ENCODE measurements around the gene CCL21.

The CCL21 gene

GRCh38 chr9:34694811-34695210 is 15.1 kb downstream of the CCL21 start:
- TF ChIP-seq CTCF (IDR thresholded peaks at IDR 0.05): no peak

GRCh38 chr9:34693560-34693959 is 16.4 kb downstream of the CCL21 start:
- no peak for TF ChIP-seq CTCF (IDR thresholded peaks at IDR 0.05)

GRCh38 chr9:34691936-34692315 is 18.0 kb downstream of the CCL21 start:
- TF ChIP-seq CTCF (IDR thresholded peaks at IDR 0.05): no peak

- no peak for TF ChIP-seq CTCF (IDR thresholded peaks at IDR 0.05)
Measured at GRCh38 chr9:34690983-34691935, 18.7 kb downstream of the CCL21 start, which contains the start of gene CCL19. Gene CCL19 (minus strand): TSS chr9:34691276. CDS start chr9:34691139, 137 bp downstream.

GRCh38 chr9:34689512-34689911 is 20.4 kb downstream of the CCL21 start:
- TF ChIP-seq CTCF (IDR thresholded peaks at IDR 0.05): no peak

- TF ChIP-seq CTCF (IDR thresholded peaks at IDR 0.05): no peak
Measured at GRCh38 chr9:34689116-34689470, 20.8 kb downstream of the CCL21 start.

- no peak for TF ChIP-seq CTCF (IDR thresholded peaks at IDR 0.05)
Measured at GRCh38 chr9:34688329-34689115, 21.4 kb downstream of the CCL21 start.
